Skeletal muscle tissue (tissue), 4 donors: Measurements from ENCODE around the gene ZNF678. TPM values are rescaled to one million over a fixed set of nuclear protein-coding genes. Genes with fewer than 3 reads are reported as not detected.

Source experiments
- H3K27ac ChIP-seq: one replicate; pipeline ENCODE4 v1.7.0; 2013; ENCODE audit warnings: mild to moderate bottlenecking, low read depth, low read length, inconsistent platforms
- H3K27me3 ChIP-seq, 3 donors: one replicate each; pipeline ENCODE4 v1.7.0; 2013; ENCODE audit warnings: low read length in 3 of 3; ENCODE audit not compliant: control insufficient read depth in 3 of 3, insufficient read depth in 3 of 3
- H3K36me3 ChIP-seq, 3 donors: one replicate each; pipeline ENCODE4 v1.7.0; 2013; ENCODE audit warnings: low read length in 3 of 3; ENCODE audit not compliant: control insufficient read depth in 3 of 3, insufficient read depth in 3 of 3
- H3K4me1 ChIP-seq, 3 donors: one replicate each; pipeline ENCODE4 v1.7.0; 2013; ENCODE audit warnings: low read length in 3 of 3, mild to moderate bottlenecking in 3 of 3; ENCODE audit not compliant: control insufficient read depth in 3 of 3, insufficient read depth in 3 of 3
- H3K4me3 ChIP-seq, 3 donors: one replicate each; pipeline ENCODE4 v1.7.0; 2013; ENCODE audit warnings: low read length in 3 of 3
- H3K9ac ChIP-seq, 3 donors: one replicate each; pipeline ENCODE4 v1.7.0; 2013; ENCODE audit warnings: low read length in 3 of 3, mild to moderate bottlenecking in 3 of 3, moderate library complexity in 2 of 3, low read depth in 1 of 3
- H3K9me3 ChIP-seq, 3 donors: one replicate each; pipeline ENCODE4 v1.7.0; 2013; ENCODE audit warnings: low read length in 3 of 3; ENCODE audit not compliant: control insufficient read depth in 3 of 3
- total RNA-seq: library from RNA; depleted of rRNA; stranded (reverse); fragments of >200 nt; gene quantifications from one replicate; pipeline ENCODE4 v1.2.3, GENCODE V29; 2014
- donor health status: Osteomylitis.

The ZNF678 gene
- total RNA-seq, 1 donor from 2014 or later: 17.7 TPM

DNA sequence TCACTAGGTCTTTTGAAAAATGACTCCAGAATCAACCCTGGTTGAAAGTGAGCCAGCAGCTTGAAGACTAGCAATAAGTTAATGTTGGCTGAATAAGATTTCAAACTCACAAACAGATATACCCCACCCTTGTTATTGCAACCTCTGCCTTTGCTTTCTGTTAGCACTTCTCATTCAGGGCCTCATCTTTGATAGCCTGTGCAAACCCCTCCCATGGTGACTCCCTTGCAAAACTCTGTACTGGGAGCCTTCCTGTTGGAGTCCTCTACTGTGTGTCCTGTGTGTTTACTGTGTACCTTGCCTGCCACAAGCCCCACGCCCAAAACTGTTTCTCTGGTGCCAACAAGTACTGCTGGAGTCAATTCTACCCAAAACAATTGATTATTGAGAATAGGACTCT is 50.2 kb downstream of the ZNF678 start:
- Histone ChIP-seq H3K27ac (no peak overlapping the region), H3K36me3 (peaks cover 0 to 6% (median 4%) of the 10 kb centered on the region in 3 donors), H3K4me1 (no peaks in the 10 kb centered on the region), H3K27me3 (no peaks in the 10 kb centered on the region), H3K4me3 (no peak overlapping the region), H3K9ac (no peak overlapping the region), H3K9me3 (peaks cover 0 to 3% (median 2%) of the 10 kb centered on the region in 3 donors)

DNA sequence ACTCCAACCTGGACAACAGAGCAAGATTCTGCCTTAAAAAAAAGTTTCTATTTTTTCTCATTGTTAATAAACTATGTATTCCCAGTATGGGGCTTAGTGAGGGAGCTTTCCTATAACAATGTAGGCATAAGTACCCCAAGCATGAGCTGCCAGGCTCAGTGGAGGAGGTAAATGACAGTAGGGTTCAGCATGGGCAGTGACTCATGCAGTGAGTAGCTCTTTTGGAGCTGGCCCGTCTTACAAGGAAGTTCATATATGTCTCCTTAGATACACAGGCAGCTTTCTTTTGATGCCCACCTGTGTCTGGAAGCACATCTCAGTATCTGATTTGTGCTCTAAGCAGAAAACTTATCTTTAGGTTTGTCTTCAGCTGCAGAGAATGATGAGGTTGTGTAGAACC is 57.9 kb downstream of the ZNF678 start:
- H3K27ac ChIP-seq: no peak overlapping the region
- H3K27me3 ChIP-seq: no peaks in the 10 kb centered on the region
- H3K9me3 ChIP-seq: peaks cover 0 to 3% (median 0%) of the 10 kb centered on the region in 3 donors

DNA sequence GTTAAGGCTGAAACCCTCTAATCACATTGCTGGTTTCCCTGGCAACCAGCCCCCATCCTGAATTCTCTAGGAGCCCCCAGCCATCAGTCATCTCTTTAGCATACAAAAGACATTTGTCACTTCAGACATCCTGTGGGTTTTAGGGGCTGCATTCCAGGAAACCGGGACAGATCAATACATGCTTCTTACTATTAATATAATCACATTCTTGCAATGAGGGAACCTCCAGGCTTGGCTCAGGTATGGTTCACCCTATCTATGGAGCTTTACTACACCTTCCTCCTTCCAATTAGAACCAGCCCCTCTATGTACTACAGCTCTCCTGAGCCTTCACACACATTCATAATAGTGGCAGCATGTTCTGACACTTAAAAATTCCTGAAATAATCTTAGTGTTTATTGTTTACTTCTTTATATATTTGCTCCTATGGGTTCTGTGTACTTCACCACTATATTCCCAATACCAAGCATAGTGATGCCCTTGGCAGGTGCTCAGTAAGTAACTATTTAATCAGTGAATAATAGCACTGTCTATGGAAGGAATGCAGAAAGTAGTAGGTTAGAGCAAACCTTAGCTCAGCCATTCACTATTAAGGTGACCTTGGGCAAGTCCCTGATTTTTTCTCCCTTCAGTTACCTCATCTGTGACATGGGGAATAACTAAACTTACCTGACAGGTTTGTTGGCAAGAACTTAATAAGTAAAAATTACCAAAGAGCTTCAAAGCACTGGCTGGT is 59.6 kb downstream of the ZNF678 start:
- H3K9me3 ChIP-seq: no peaks in the 10 kb centered on the region
- no peaks in the 10 kb centered on the region for H3K4me1 ChIP-seq
- H3K27ac ChIP-seq: no peak overlapping the region
- no peaks in the 10 kb centered on the region for H3K36me3 ChIP-seq
- H3K27me3 ChIP-seq: no peaks in the 10 kb centered on the region
- H3K4me3 ChIP-seq: no peak overlapping the region
- no peak overlapping the region for H3K9ac ChIP-seq

More for the DNA sequence above, 57.9 kb downstream of the ZNF678 start:
- no peak overlapping the region for H3K4me3 ChIP-seq
- no peaks in the 10 kb centered on the region for H3K4me1 ChIP-seq
- no peaks in the 10 kb centered on the region for H3K36me3 ChIP-seq
- H3K9ac ChIP-seq: no peak overlapping the region

DNA sequence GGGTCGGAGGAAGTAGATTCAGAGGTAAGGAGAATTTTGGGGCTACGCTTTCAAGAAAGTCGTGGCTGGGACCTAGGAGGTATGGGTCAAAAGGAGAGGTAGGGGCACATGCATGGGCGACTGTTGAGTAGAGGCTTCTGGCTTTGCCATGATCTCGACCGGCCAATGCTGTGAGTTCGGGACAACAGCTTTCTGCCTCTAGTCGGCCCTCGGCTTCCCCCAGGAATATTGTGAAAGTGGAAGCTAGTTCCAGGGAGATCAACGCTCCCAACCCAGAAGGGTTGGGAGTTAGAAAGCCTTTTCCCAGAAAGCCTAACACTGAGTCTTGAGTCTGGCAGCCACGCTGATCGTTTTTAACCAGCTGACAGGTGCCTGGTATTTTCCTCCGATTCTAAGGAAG is 69.0 kb downstream of the ZNF678 start:
- H3K4me3 ChIP-seq: no peak overlapping the region
- H3K9ac ChIP-seq: no peak overlapping the region
- peaks cover 0 to 3% (median 0%) of the 10 kb centered on the region in 3 donors for H3K36me3 ChIP-seq
- H3K27me3 ChIP-seq: no peaks in the 10 kb centered on the region
- no peak overlapping the region for H3K27ac ChIP-seq
- peaks cover 3 to 14% (median 6%) of the 10 kb centered on the region in 3 donors for H3K9me3 ChIP-seq
- no peaks in the 10 kb centered on the region for H3K4me1 ChIP-seq

DNA sequence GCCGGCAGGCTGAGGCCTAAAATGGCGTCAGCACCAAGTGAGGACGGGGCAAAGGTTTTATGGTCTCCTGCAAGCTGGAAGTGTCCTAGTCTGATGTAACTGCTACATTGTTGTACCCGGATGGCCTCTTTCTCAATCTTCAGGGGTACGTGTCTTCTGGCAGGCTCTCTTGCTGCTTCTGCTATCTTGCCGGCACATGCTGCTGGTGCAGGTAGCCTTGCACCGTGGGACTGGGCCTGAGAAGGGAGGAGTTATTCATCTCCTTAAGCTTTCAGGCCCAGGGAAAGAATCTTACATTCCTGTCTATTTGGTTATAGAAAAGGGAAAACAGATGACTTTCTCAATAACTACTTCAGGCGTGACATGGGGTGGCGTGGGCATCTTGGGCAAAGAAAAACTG is 72.2 kb downstream of the ZNF678 start:
- H3K9ac ChIP-seq: no peak overlapping the region
- H3K27ac ChIP-seq: no peak overlapping the region
- no peaks in the 10 kb centered on the region for H3K4me1 ChIP-seq
- H3K27me3 ChIP-seq: no peaks in the 10 kb centered on the region
- peaks cover 11 to 14% (median 14%) of the 10 kb centered on the region in 3 donors for H3K9me3 ChIP-seq
- H3K36me3 ChIP-seq: peaks cover 0 to 3% (median 2%) of the 10 kb centered on the region in 3 donors
- H3K4me3 ChIP-seq: no peak overlapping the region

DNA sequence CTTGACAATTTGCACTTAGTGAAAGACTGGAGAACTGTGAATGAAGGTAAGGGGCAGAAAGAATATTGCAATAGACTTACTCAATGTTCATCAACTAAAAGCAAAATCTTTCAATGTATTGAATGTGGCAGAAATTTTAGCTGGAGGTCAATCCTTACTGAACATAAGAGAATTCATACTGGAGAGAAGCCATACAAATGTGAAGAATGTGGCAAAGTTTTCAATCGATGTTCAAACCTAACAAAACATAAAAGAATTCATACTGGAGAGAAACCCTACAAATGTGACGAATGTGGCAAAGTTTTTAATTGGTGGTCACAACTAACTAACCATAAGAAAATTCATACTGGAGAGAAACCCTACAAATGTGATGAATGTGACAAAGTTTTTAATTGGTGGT is 91.1 kb downstream of the ZNF678 start:
- Histone ChIP-seq H3K27ac (no peak overlapping the region), H3K9ac (no peak overlapping the region), H3K27me3 (no peaks in the 10 kb centered on the region), H3K4me1 (no peaks in the 10 kb centered on the region), H3K4me3 (peak overlapping the region in 1 of 3 donors; percentile 49), H3K36me3 (peaks cover 8 to 27% (median 21%) of the 10 kb centered on the region in 3 donors), H3K9me3 (peaks cover 35 to 63% (median 39%) of the 10 kb centered on the region in 3 donors)

DNA sequence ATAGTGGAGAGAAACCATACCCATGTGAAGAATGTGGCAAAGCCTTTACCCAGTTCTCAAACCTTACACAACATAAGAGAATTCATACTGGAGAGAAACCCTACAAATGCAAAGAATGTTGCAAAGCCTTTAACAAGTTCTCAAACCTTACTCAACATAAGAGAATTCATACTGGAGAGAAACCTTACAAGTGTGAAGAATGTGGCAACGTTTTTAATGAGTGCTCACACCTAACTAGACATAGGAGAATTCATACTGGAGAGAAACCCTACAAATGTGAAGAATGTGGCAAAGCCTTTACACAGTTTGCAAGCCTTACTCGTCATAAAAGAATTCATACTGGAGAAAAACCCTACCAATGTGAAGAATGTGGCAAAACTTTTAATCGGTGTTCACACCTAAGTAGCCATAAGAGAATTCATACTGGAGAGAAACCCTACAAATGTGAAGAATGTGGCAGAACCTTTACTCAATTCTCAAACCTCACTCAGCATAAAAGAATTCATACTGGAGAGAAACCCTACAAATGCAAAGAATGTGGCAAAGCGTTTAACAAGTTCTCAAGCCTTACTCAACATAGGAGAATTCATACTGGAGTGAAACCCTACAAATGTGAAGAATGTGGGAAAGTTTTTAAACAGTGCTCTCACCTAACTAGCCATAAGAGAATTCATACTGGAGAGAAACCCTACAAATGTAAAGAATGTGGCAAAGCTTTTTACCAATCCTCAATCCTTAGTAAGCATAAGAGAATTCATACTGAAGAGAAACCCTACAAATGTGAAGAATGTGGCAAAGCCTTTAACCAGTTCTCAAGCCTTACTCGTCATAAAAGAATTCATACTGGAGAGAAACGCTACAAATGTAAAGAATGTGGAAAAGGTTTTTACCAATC is 91.7 kb downstream of the ZNF678 start:
- peaks cover 35 to 67% (median 41%) of the 10 kb centered on the region in 3 donors for H3K9me3 ChIP-seq
- H3K27ac ChIP-seq: no peak overlapping the region
- H3K27me3 ChIP-seq: no peaks in the 10 kb centered on the region
- H3K9ac ChIP-seq: no peak overlapping the region
- peak overlapping the region in 1 of 3 donors; percentile 49 for H3K4me3 ChIP-seq
- no peaks in the 10 kb centered on the region for H3K4me1 ChIP-seq
- peaks cover 8 to 27% (median 21%) of the 10 kb centered on the region in 3 donors for H3K36me3 ChIP-seq

DNA sequence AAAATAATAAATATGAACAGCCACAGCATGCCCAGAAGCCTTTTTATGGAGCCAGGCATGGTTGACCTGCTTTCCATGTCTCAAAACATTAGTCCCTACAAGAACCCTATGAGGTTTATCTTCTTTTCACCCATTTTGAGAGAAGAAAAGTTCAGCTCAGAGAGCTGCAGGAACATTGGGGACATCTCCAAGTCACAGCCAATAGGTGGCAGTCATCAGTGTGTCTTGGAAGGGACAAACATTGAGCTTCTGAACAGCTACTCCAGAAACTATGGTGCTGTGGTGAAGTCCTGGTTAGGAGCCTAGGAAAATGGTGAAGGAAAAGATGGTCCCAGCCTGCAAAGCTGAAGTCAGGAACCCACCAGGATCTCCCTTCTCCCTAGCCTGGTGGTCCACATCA is 98.1 kb downstream of the ZNF678 start:
- Histone ChIP-seq H3K27me3 (no peaks in the 10 kb centered on the region), H3K9me3 (peaks cover 27 to 68% (median 34%) of the 10 kb centered on the region in 3 donors), H3K4me3 (peak overlapping the region in 1 of 3 donors; percentile 27), H3K27ac (no peak overlapping the region), H3K4me1 (no peaks in the 10 kb centered on the region), H3K36me3 (peaks cover 3 to 9% (median 7%) of the 10 kb centered on the region in 3 donors), H3K9ac (no peak overlapping the region)

DNA sequence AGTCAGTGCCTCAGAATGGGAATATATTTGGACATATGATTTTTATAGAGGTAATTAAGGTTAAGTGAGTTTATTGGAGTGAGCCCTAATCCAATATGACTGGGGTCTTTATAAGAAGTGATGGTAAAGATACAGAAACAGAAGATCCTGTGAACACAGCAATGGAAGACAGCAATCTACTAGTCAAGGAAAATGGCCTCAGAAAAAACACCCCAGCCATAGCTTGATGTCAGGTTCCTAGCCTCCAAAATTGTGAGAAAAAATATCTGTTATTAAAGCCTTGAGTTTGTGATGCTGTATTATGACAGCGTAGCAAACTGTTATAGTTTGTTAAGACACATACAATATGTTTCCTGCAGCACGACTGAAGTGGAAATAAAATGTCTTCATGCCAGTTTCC is 99.6 kb downstream of the ZNF678 start:
- H3K27me3 ChIP-seq: no peaks in the 10 kb centered on the region
- H3K9me3 ChIP-seq: peaks cover 28 to 60% (median 31%) of the 10 kb centered on the region in 3 donors
- H3K4me3 ChIP-seq: no peak overlapping the region
- peaks cover 3 to 9% (median 3%) of the 10 kb centered on the region in 3 donors for H3K36me3 ChIP-seq
- no peaks in the 10 kb centered on the region for H3K4me1 ChIP-seq
- H3K27ac ChIP-seq: no peak overlapping the region
- H3K9ac ChIP-seq: no peak overlapping the region

DNA sequence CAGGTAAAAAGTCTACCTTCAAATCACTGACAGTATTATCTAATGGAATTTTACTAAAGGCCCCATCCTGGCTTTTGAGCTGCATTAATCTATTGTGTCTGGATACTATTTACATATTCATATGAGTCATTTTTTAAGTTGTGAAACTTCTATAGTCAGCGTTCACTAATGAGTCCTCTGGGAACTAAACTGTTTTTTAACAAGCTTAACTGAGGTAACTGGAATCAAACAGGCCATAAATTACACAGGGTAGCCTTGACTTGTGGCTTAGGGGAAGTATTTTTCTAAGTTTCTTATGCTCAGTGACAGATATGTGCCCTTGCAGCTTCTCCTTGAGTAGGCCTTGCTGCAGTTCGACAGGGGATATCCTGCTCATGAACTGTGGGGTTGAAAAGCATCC is 102.9 kb downstream of the ZNF678 start:
- H3K9ac ChIP-seq: no peak overlapping the region

More for the DNA sequence above, 102.9 kb downstream of the ZNF678 start:
- Histone ChIP-seq H3K4me3 (peak overlapping the region in 1 of 3 donors; percentile 55), H3K27me3 (no peaks in the 10 kb centered on the region), H3K36me3 (peaks cover 0 to 9% (median 3%) of the 10 kb centered on the region in 3 donors), H3K9me3 (peaks cover 28 to 48% (median 34%) of the 10 kb centered on the region in 3 donors), H3K27ac (no peak overlapping the region), H3K4me1 (no peaks in the 10 kb centered on the region)
